Breast epithelium (tissue), 3 donors: ENCODE data around the gene GTF3A.

ENCODE experiments used
- CTCF ChIP-seq, 3 donors: fragments of 450-650 bp; IDR thresholded peaks; one replicate each; pipeline ENCODE4 v1.5.1; 2016 to 2017; ENCODE audit warnings: antibody characterized with exemption in 3 of 3, mild to moderate bottlenecking in 3 of 3, moderate library complexity in 3 of 3
- POLR2A ChIP-seq: fragments of 450-650 bp; IDR thresholded peaks from one replicate; pipeline ENCODE4 v1.6.1; 2016; ENCODE audit warnings: antibody characterized with exemption, mild to moderate bottlenecking, moderate library complexity

GRCh38 chr13:27393101-27393500 lies 31.3 kb upstream of the GTF3A start:
- TF ChIP-seq CTCF (IDR thresholded peaks at IDR 0.05) (no peak), POLR2A (no peak)
